CD4-positive, CD25-positive, alpha-beta regulatory T cell (primary cell): ENCODE measurements around the gene ANO1. TPM values are rescaled to one million over a fixed set of nuclear protein-coding genes. Genes with fewer than 3 reads are reported as not detected.

ENCODE experiments used
- ATAC-seq, 2 donors: fragments of 150-1000 bp; cut with Tn5 transposase; one replicate each; pipeline ENCODE4 v1.10.0; 2021; ENCODE audit warnings: low read depth in 2 of 2, moderate number of reproducible peaks in 2 of 2, moderate library complexity in 1 of 2
- DNase-seq, 3 donors: peaks; one replicate each; pipeline versions ENCODE4 v3.0.0 to v3.0.0-alpha.2; 2012 to 2022; ENCODE audit warnings: mixed read lengths in 1 of 3
- H3K27ac ChIP-seq: one replicate; pipeline ENCODE4 v1.7.0; 2013; ENCODE audit warnings: mild to moderate bottlenecking, low read length; ENCODE audit not compliant: insufficient read depth, poor library complexity, severe bottlenecking
- H3K27me3 ChIP-seq: one replicate; pipeline ENCODE4 v1.7.0; 2013; ENCODE audit warnings: low read length; ENCODE audit not compliant: control insufficient read depth, insufficient read depth
- H3K36me3 ChIP-seq: one replicate; pipeline ENCODE4 v1.7.0; 2013; ENCODE audit warnings: mild to moderate bottlenecking, low read length, moderate library complexity; ENCODE audit not compliant: control insufficient read depth, insufficient read depth
- H3K4me1 ChIP-seq: 2 replicates; pipeline ENCODE4 v1.7.0; 2013; ENCODE audit warnings: mild to moderate bottlenecking, low read length; ENCODE audit not compliant: insufficient read depth, control insufficient read depth, poor library complexity, severe bottlenecking
- H3K4me3 ChIP-seq: one replicate; pipeline ENCODE4 v1.7.0; 2013; ENCODE audit warnings: low read depth, mild to moderate bottlenecking, low read length, moderate library complexity
- H3K9me3 ChIP-seq, 2 experiments: 1 replicate in 1 of 2; 2 replicates in 1 of 2; pipeline ENCODE4 v1.7.0; 2013; ENCODE audit warnings: low read length in 2 of 2, mild to moderate bottlenecking in 1 of 2, moderate library complexity in 1 of 2; ENCODE audit not compliant: control insufficient read depth in 2 of 2
- H3K27ac Mint-ChIP-seq, 3 donors: one replicate each; pipeline ENCODE4 v1.8.0; 2020 to 2022; ENCODE audit warnings: mild to moderate bottlenecking in 3 of 3, mixed read lengths in 3 of 3, moderate library complexity in 2 of 3
- H3K27me3 Mint-ChIP-seq: one replicate; pipeline ENCODE4 v1.8.0; 2022; ENCODE audit warnings: mild to moderate bottlenecking, mixed read lengths
- H3K36me3 Mint-ChIP-seq: one replicate; pipeline ENCODE4 v1.8.0; 2020; ENCODE audit warnings: mixed read lengths
- H3K4me1 Mint-ChIP-seq, 4 donors: one replicate each; pipeline ENCODE4 v1.8.0; 2020 to 2022; ENCODE audit warnings: mixed read lengths in 4 of 4, mild to moderate bottlenecking in 1 of 4
- H3K4me3 Mint-ChIP-seq, 4 donors: one replicate each; pipeline ENCODE4 v1.8.0; 2020 to 2022; ENCODE audit warnings: mild to moderate bottlenecking in 4 of 4, mixed read lengths in 4 of 4, moderate library complexity in 3 of 4
- H3K9me3 Mint-ChIP-seq, 7 donors: one replicate each; pipeline ENCODE4 v1.8.0; 2020 to 2022; ENCODE audit warnings: mixed read lengths in 7 of 7, mild to moderate bottlenecking in 3 of 7, moderate library complexity in 2 of 7
- polyA plus RNA-seq, 4 donors: library from polyadenylated mRNA; unstranded; fragments of 300-500 nt; fragmentation: Illumina TruSeq; gene quantifications; one replicate each; pipeline ENCODE4 v1.2.3, GENCODE V29; 2021
- total RNA-seq: library from RNA; stranded (reverse); gene quantifications from one replicate; pipeline ENCODE4 v1.2.3, GENCODE V29; 2022

The ANO1 gene
- total and polyA plus RNA-seq, 5 donors from 2014 or later: not detected

- no peaks in the 10 kb centered on the region for H3K36me3 Mint-ChIP-seq
- Histone ChIP-seq H3K4me1 (no peaks in the 10 kb centered on the region), H3K27me3 (no peaks in the 10 kb centered on the region), H3K9me3 (no peaks in the 10 kb centered on the region), H3K4me3 (no peak overlapping the region), H3K27ac (no peak overlapping the region), H3K36me3 (no peaks in the 10 kb centered on the region)
- no peak for DNase-seq
- H3K9me3 Mint-ChIP-seq: peaks cover 0 to 2% (median 0%) of the 10 kb centered on the region in 7 donors
- ATAC-seq: no peak
- peaks cover 4% of the 10 kb centered on the region for H3K27me3 Mint-ChIP-seq
- H3K27ac Mint-ChIP-seq: no peak overlapping the region
- no peak overlapping the region for H3K4me3 Mint-ChIP-seq
- H3K4me1 Mint-ChIP-seq: no peaks in the 10 kb centered on the region
These were observed 102.8 kb downstream of the ANO1 start for GRCh38 chr11:70180906-70181305.

GRCh38 chr11:70182266-70182665, 104.1 kb downstream of the ANO1 start:
- peaks cover 4% of the 10 kb centered on the region for H3K27me3 Mint-ChIP-seq

GRCh38 chr11:70183032-70183431, 104.9 kb downstream of the ANO1 start:
- DNase-seq: no peak
- Histone ChIP-seq H3K4me1 (no peaks in the 10 kb centered on the region), H3K4me3 (no peak overlapping the region), H3K27me3 (no peaks in the 10 kb centered on the region), H3K27ac (no peak overlapping the region), H3K36me3 (no peaks in the 10 kb centered on the region), H3K9me3 (no peaks in the 10 kb centered on the region)
- H3K4me1 Mint-ChIP-seq: no peaks in the 10 kb centered on the region
- peaks cover 4% of the 10 kb centered on the region for H3K27me3 Mint-ChIP-seq
- H3K4me3 Mint-ChIP-seq: no peak overlapping the region
- no peak for ATAC-seq
- H3K36me3 Mint-ChIP-seq: no peaks in the 10 kb centered on the region
- H3K27ac Mint-ChIP-seq: no peak overlapping the region
- H3K9me3 Mint-ChIP-seq: peaks cover 0 to 2% (median 0%) of the 10 kb centered on the region in 7 donors

More at GRCh38 chr11:70182266-70182665, 104.1 kb downstream of the ANO1 start:
- H3K9me3 ChIP-seq: no peaks in the 10 kb centered on the region
- ATAC-seq: no peak
- peaks cover 0 to 2% (median 0%) of the 10 kb centered on the region in 7 donors for H3K9me3 Mint-ChIP-seq
- H3K36me3 ChIP-seq: no peaks in the 10 kb centered on the region
- no peak overlapping the region for H3K4me3 Mint-ChIP-seq
- H3K27ac ChIP-seq: no peak overlapping the region
- no peaks in the 10 kb centered on the region for H3K36me3 Mint-ChIP-seq
- H3K4me3 ChIP-seq: no peak overlapping the region
- H3K27me3 ChIP-seq: no peaks in the 10 kb centered on the region
- H3K4me1 Mint-ChIP-seq: no peaks in the 10 kb centered on the region
- H3K4me1 ChIP-seq: no peaks in the 10 kb centered on the region
- H3K27ac Mint-ChIP-seq: no peak overlapping the region
- DNase-seq: no peak

- no peak overlapping the region for H3K27ac Mint-ChIP-seq
These were observed 105.5 kb downstream of the ANO1 start for GRCh38 chr11:70183483-70184176.

GRCh38 chr11:70184396-70184795, 106.3 kb downstream of the ANO1 start:
- H3K27ac Mint-ChIP-seq: no peak overlapping the region
- no peaks in the 10 kb centered on the region for H3K36me3 Mint-ChIP-seq
- Histone ChIP-seq H3K9me3 (no peaks in the 10 kb centered on the region), H3K27ac (no peak overlapping the region), H3K36me3 (no peaks in the 10 kb centered on the region), H3K27me3 (no peaks in the 10 kb centered on the region), H3K4me1 (no peaks in the 10 kb centered on the region), H3K4me3 (no peak overlapping the region)
- H3K27me3 Mint-ChIP-seq: peaks cover 4% of the 10 kb centered on the region
- H3K9me3 Mint-ChIP-seq: peaks cover 0 to 2% (median 0%) of the 10 kb centered on the region in 7 donors
- H3K4me3 Mint-ChIP-seq: no peak overlapping the region
- no peak for DNase-seq
- no peaks in the 10 kb centered on the region for H3K4me1 Mint-ChIP-seq
- ATAC-seq: no peak

More at GRCh38 chr11:70183483-70184176, 105.5 kb downstream of the ANO1 start:
- ATAC-seq: no peak
- H3K9me3 Mint-ChIP-seq: peaks cover 0 to 2% (median 0%) of the 10 kb centered on the region in 7 donors
- Histone ChIP-seq H3K27ac (no peak overlapping the region), H3K27me3 (no peaks in the 10 kb centered on the region), H3K36me3 (no peaks in the 10 kb centered on the region), H3K9me3 (no peaks in the 10 kb centered on the region), H3K4me3 (no peak overlapping the region), H3K4me1 (no peaks in the 10 kb centered on the region)
- H3K36me3 Mint-ChIP-seq: no peaks in the 10 kb centered on the region
- no peak for DNase-seq
- peaks cover 4% of the 10 kb centered on the region for H3K27me3 Mint-ChIP-seq
- H3K4me1 Mint-ChIP-seq: no peaks in the 10 kb centered on the region
- no peak overlapping the region for H3K4me3 Mint-ChIP-seq

GRCh38 chr11:70185348-70186055, 107.4 kb downstream of the ANO1 start:
- Mint-ChIP-seq H3K36me3 (no peaks in the 10 kb centered on the region), H3K27ac (no peak overlapping the region), H3K4me3 (no peak overlapping the region), H3K9me3 (peaks cover 0 to 2% (median 0%) of the 10 kb centered on the region in 7 donors), H3K27me3 (no peaks in the 10 kb centered on the region), H3K4me1 (no peaks in the 10 kb centered on the region)
- no peaks in the 10 kb centered on the region for H3K4me1 ChIP-seq
- DNase-seq: no peak
- H3K36me3 ChIP-seq: no peaks in the 10 kb centered on the region
- H3K27ac ChIP-seq: no peak overlapping the region
- no peak for ATAC-seq
- H3K4me3 ChIP-seq: no peak overlapping the region
- no peaks in the 10 kb centered on the region for H3K9me3 ChIP-seq
- no peaks in the 10 kb centered on the region for H3K27me3 ChIP-seq

- no peak overlapping the region for H3K4me3 ChIP-seq
- no peaks in the 10 kb centered on the region for H3K4me1 ChIP-seq
- H3K27me3 ChIP-seq: no peaks in the 10 kb centered on the region
- H3K36me3 ChIP-seq: no peaks in the 10 kb centered on the region
- Mint-ChIP-seq H3K27me3 (no peaks in the 10 kb centered on the region), H3K36me3 (no peaks in the 10 kb centered on the region), H3K4me3 (no peak overlapping the region), H3K27ac (no peak overlapping the region), H3K4me1 (peaks cover 0 to 2% (median 0%) of the 10 kb centered on the region in 4 donors), H3K9me3 (peaks cover 0 to under 1% (median 0%) of the 10 kb centered on the region in 7 donors)
- no peaks in the 10 kb centered on the region for H3K9me3 ChIP-seq
- DNase-seq (no peak), ATAC-seq (no peak)
- no peak overlapping the region for H3K27ac ChIP-seq
These were observed 108.3 kb downstream of the ANO1 start for GRCh38 chr11:70186420-70186819.
